Mesendoderm (in vitro differentiated cells): ENCODE results near the gene RHOF.
A peak's percentile ranks its signal among the peaks of the same experiment; 100 is the strongest.

Experiments
- DNase-seq: peaks from one replicate; pipeline ENCODE4 v3.0.0; 2013
- H2AK5ac ChIP-seq: 2 replicates; pipeline ENCODE4 v1.6.1; 2013; ENCODE audit warnings: low read length, inconsistent platforms
- H2BK120ac ChIP-seq: 2 replicates; pipeline ENCODE4 v1.6.1; 2013; ENCODE audit warnings: low read depth, mild to moderate bottlenecking, low read length, moderate library complexity, mixed read lengths
- H2BK15ac ChIP-seq: replicated peaks from 2 replicates; pipeline ENCODE4 v1.6.1; 2013; ENCODE audit warnings: low read depth, mild to moderate bottlenecking, moderate library complexity
- H2BK5ac ChIP-seq: 2 replicates; pipeline ENCODE4 v1.6.1; 2013; ENCODE audit warnings: low read length, inconsistent platforms
- H3K18ac ChIP-seq: 2 replicates; pipeline ENCODE4 v1.6.1; 2013; ENCODE audit warnings: mild to moderate bottlenecking, low read length, mixed read lengths
- H3K23ac ChIP-seq: one replicate; pipeline ENCODE4 v1.6.1; 2013; ENCODE audit warnings: low read length
- H3K27ac ChIP-seq: 2 replicates; pipeline ENCODE4 v1.5.1; 2013; ENCODE audit warnings: low read depth, mild to moderate bottlenecking, inconsistent platforms, low read length, moderate library complexity
- H3K27me3 ChIP-seq: 2 replicates; pipeline ENCODE4 v1.6.1; 2013; ENCODE audit warnings: low read length, control low read depth, mild to moderate bottlenecking, inconsistent platforms; ENCODE audit not compliant: insufficient read depth, poor library complexity
- H3K36me3 ChIP-seq: 2 replicates; pipeline ENCODE4 v1.6.1; 2013; ENCODE audit warnings: low read length, inconsistent platforms; ENCODE audit not compliant: control insufficient read depth, insufficient read depth
- H3K4ac ChIP-seq: one replicate; pipeline ENCODE4 v1.6.1; 2013; ENCODE audit warnings: low read depth, mild to moderate bottlenecking, low read length, moderate library complexity
- H3K4me1 ChIP-seq: 2 replicates; pipeline ENCODE4 v1.6.1; 2013; ENCODE audit warnings: low read depth, low read length, inconsistent platforms; ENCODE audit not compliant: control insufficient read depth
- H3K4me2 ChIP-seq: 2 replicates; pipeline ENCODE4 v1.6.1; 2013; ENCODE audit warnings: low read length
- H3K4me3 ChIP-seq: 2 replicates; pipeline ENCODE4 v1.5.1; 2013; ENCODE audit warnings: mild to moderate bottlenecking, low read length
- H3K56ac ChIP-seq: one replicate; pipeline ENCODE4 v1.6.1; 2013; ENCODE audit warnings: low read length
- H3K79me1 ChIP-seq: 2 replicates; pipeline ENCODE4 v1.6.1; 2013; ENCODE audit warnings: low read length, inconsistent platforms
- H3K79me2 ChIP-seq: 2 replicates; pipeline ENCODE4 v1.6.1; 2013; ENCODE audit warnings: mild to moderate bottlenecking, low read length; ENCODE audit not compliant: control insufficient read depth, insufficient read depth
- H3K9ac ChIP-seq: 2 replicates; pipeline ENCODE4 v1.6.1; 2013; ENCODE audit warnings: low read length, inconsistent platforms
- H4K5ac ChIP-seq: one replicate; pipeline ENCODE4 v1.6.1; 2013; ENCODE audit warnings: low read length
- H4K8ac ChIP-seq: one replicate; pipeline ENCODE4 v1.6.1; 2013; ENCODE audit warnings: low read depth, mild to moderate bottlenecking, control low read depth, low read length, moderate library complexity
- WGBS: extraction: QIAGEN DNeasy Blood & Tissue Kit; methylation state at CpG from one replicate; pipeline ENCODE4 v1.1.7; 2013; ENCODE audit warnings: low lambda C conversion rate, missing lambda C conversion rate; ENCODE audit not compliant: insufficient coverage; ENCODE audit errors: extremely low coverage; 5-methylcytosine and 5-hydroxymethylcytosine counted together

RHOF gene

DNA sequence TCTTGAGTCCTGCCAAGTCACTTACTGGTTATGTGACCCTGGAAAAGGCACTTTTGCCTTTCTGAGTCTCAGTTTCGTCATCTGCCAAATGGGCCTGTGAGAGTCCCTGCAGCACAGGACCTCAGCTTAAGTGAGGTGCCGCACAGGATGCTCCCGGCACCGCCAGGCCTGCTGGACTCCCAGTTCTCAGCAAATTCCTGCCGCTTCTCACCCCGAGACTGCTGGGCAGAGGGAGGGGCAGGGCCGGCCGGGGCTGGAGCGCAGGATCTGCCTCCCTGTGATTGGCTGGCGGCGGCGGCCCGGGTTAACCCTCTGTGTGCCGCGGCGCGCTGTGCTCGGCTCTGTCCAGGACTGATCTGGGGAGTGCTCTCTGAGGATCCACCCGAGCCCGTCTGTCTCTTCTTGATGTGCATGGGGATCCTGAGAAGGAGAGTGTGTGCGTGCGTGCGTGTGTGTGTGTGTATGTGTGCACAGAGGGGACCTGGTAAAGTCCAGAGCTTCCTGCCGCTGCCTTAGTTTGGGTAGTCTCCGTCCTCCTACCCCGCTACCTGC is 18.9 kb upstream of the RHOF start:
- peak overlapping the region; percentile 85 for H3K9ac ChIP-seq
- no peak overlapping the region for H2BK5ac ChIP-seq
- WGBS, result no CpG with 5 or more reads among the region's 26 CpGs
- H4K8ac ChIP-seq, result no peak overlapping the region
- H3K27ac ChIP-seq, result peak overlapping the region; percentile 51
- no peak overlapping the region for H3K18ac ChIP-seq
- peak overlapping the region; percentile 91 for H3K56ac ChIP-seq
- no peaks in the 10 kb centered on the region for H3K27me3 ChIP-seq
- H2BK120ac ChIP-seq, result no peak overlapping the region
- H3K4me3 ChIP-seq, result peak overlapping the region; percentile 79
- H3K23ac ChIP-seq, result no peak overlapping the region
- H3K79me1 ChIP-seq, result peaks cover 32% of the 10 kb centered on the region
- no peak overlapping the region for H2AK5ac ChIP-seq
- H3K4me1 ChIP-seq, result peaks cover 7% of the 10 kb centered on the region
- peak overlapping the region; percentile 97 for H3K4me2 ChIP-seq
- H3K79me2 ChIP-seq, result peaks cover 52% of the 10 kb centered on the region
- H3K36me3 ChIP-seq, result peaks cover 8% of the 10 kb centered on the region
- H3K4ac ChIP-seq, result no peak overlapping the region
- H2BK15ac ChIP-seq, result no peak overlapping the region
- H4K5ac ChIP-seq, result no peak overlapping the region
- peak; percentile 88 for DNase-seq

DNA sequence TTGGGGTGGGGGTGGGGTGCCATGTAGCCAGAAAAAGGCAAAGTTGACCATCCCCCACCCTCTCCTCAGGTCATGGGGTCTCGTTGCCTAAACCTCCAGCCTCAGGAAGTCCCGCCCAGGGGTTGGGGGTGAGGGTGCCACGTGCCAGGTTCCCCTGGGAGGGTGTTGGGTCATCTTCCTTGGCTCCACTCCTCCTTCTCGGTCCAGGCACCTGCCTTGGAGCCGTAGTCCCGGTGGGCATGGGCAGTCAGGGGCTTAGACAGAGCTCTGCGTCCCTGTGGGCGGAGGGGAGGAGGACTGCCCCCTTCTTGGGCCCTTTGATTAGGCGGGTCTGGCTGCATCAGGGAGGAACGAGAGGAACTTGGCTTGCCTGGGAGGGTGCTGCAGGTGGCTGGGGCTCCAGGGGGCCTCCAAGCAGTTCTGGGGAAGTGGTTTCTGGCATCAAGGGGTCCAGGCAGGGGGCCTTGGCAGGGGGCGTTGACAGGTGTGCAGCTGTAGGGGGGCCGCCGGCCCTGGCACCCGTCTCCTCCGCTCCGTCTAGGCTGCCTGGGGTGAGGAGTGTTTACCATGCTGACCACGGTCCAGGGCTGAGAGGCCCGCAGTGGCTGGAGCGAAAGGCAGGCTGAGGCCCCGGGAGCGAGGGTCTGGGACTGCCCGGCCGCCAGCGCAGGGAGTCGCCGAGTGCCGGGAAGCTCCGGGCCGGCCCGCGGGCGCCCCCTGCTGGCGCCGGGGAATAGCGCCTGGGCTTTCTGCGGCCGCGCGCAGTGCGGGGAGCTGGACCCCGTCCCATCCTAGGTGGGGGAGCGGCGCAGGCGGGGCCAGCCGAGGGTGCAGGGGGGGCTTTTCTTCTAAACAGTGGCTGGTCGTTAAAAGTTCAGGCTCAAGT is 18.2 kb upstream of the RHOF start:
- no peak overlapping the region for H2AK5ac ChIP-seq
- no peaks in the 10 kb centered on the region for H3K27me3 ChIP-seq
- no peak overlapping the region for H4K5ac ChIP-seq
- H3K9ac ChIP-seq, result peak overlapping the region; percentile 85
- H3K56ac ChIP-seq, result peak overlapping the region; percentile 91
- H2BK15ac ChIP-seq, result no peak overlapping the region
- no peak overlapping the region for H2BK5ac ChIP-seq
- H3K18ac ChIP-seq, result no peak overlapping the region
- H3K79me1 ChIP-seq, result peaks cover 34% of the 10 kb centered on the region
- no peak overlapping the region for H4K8ac ChIP-seq
- DNase-seq, result peak; percentile 74
- peaks cover 7% of the 10 kb centered on the region for H3K4me1 ChIP-seq
- no CpG with 5 or more reads among the region's 46 CpGs for WGBS
- peak overlapping the region; percentile 79 for H3K4me3 ChIP-seq
- H3K27ac ChIP-seq, result peak overlapping the region; percentile 65
- H3K79me2 ChIP-seq, result peaks cover 58% of the 10 kb centered on the region
- H3K4ac ChIP-seq, result no peak overlapping the region
- peaks cover 5% of the 10 kb centered on the region for H3K36me3 ChIP-seq
- H3K23ac ChIP-seq, result no peak overlapping the region
- H2BK120ac ChIP-seq, result no peak overlapping the region
- peak overlapping the region; percentile 97 for H3K4me2 ChIP-seq

DNA sequence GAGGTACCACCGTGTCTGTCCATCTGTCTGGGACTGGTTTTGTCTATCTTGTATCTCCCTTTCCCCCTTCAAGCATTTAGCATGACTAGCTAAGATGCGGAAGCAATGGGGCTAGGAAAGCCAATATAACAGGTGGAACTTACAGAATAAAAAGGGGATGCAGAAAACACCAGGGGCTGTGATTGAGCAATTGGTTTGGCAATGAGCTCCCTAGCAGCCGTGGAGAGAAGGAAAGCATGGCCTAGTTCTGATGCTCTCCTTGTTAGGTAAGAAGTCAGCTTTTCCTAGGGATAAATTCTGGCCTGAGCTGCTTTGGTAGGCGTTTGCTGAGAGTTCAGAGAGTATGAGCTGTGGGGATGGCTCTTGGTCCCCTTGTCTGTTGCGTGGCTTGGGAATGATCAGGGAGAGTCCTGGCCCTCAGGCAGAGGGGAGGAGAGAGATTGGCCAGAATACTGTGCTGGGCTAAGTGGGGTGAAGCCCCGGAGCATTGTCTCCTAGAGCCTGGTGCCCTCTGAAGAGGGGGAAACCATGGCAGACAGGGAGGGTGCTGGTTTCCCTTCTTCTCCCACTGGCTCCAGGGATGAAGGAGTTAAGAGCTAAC is 17.4 kb upstream of the RHOF start:
- Histone ChIP-seq H3K23ac (no peak overlapping the region), H3K4me1 (peaks cover 7% of the 10 kb centered on the region), H3K36me3 (peaks cover 2% of the 10 kb centered on the region), H3K4me2 (peak overlapping the region; percentile 70), H3K4ac (no peak overlapping the region), H3K9ac (peak overlapping the region; percentile 75), H3K79me1 (peaks cover 34% of the 10 kb centered on the region), H4K5ac (no peak overlapping the region), H3K56ac (peak overlapping the region; percentile 83), H4K8ac (no peak overlapping the region), H2BK5ac (peak overlapping the region; percentile 72), H2AK5ac (peak overlapping the region; percentile 51), H3K18ac (no peak overlapping the region), H2BK15ac (no peak overlapping the region), H3K27me3 (no peaks in the 10 kb centered on the region), H3K27ac (no peak overlapping the region), H3K79me2 (peaks cover 65% of the 10 kb centered on the region), H3K4me3 (no peak overlapping the region), H2BK120ac (no peak overlapping the region)
- DNase-seq, result no peak
- no CpG with 5 or more reads among the region's 6 CpGs for WGBS

DNA sequence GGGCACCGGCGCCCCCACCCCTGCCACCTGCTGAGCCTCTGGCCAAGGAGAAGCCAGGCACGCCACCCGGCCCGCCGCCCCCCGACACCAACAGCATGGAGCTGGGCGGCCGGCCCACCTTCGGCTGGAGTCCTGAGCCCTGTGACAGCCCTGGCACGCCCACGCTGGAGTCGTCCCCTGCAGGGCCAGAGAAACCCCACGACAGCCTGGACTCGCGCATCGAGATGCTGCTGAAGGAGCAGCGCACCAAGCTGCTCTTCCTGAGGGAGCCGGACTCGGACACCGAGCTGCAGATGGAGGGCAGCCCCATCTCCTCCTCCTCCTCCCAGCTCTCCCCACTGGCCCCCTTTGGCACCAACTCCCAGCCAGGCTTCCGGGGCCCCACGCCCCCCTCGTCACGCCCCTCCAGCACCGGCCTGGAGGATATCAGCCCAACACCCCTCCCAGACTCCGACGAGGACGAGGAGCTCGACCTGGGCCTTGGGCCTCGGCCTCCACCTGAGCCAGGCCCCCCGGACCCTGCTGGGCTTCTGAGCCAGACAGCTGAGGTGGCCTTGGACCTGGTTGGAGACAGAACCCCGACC is 16.8 kb upstream of the RHOF start:
- H4K5ac ChIP-seq, result no peak overlapping the region
- no peak overlapping the region for H2BK15ac ChIP-seq
- peaks cover 7% of the 10 kb centered on the region for H3K4me1 ChIP-seq
- no peak overlapping the region for H4K8ac ChIP-seq
- H3K27me3 ChIP-seq, result no peaks in the 10 kb centered on the region
- H3K4me2 ChIP-seq, result no peak overlapping the region
- no peak overlapping the region for H3K18ac ChIP-seq
- peaks cover 69% of the 10 kb centered on the region for H3K79me2 ChIP-seq
- H3K56ac ChIP-seq, result peak overlapping the region; percentile 19
- DNase-seq, result no peak
- no peak overlapping the region for H3K4ac ChIP-seq
- H2BK5ac ChIP-seq, result no peak overlapping the region
- no peak overlapping the region for H3K4me3 ChIP-seq
- peaks cover 34% of the 10 kb centered on the region for H3K79me1 ChIP-seq
- no peak overlapping the region for H2AK5ac ChIP-seq
- H3K36me3 ChIP-seq, result peaks cover 2% of the 10 kb centered on the region
- H3K23ac ChIP-seq, result no peak overlapping the region
- H2BK120ac ChIP-seq, result no peak overlapping the region
- H3K27ac ChIP-seq, result no peak overlapping the region
- WGBS, result no CpG with 5 or more reads among the region's 33 CpGs
- peak overlapping the region; percentile 17 for H3K9ac ChIP-seq

DNA sequence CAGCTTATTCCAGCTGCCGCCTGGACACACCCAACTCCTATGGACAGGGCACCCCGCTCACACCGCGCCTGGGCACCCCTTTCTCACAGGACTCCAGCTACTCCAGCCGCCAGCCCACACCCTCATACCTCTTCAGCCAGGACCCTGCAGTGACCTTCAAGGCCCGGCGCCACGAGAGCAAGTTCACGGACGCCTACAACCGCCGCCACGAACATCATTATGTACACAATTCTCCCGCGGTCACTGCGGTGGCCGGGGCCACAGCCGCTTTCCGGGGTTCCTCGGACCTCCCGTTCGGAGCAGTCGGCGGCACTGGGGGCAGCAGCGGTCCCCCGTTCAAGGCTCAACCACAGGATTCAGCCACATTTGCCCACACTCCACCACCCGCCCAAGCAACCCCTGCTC is 16.2 kb upstream of the RHOF start:
- Histone ChIP-seq H2BK15ac (no peak overlapping the region), H3K4me1 (peaks cover 7% of the 10 kb centered on the region)

More for the DNA sequence above, 16.2 kb upstream of the RHOF start:
- no CpG with 5 or more reads among the region's 27 CpGs for WGBS
- Histone ChIP-seq H3K4me2 (no peak overlapping the region), H3K79me2 (peaks cover 74% of the 10 kb centered on the region), H3K18ac (no peak overlapping the region), H3K4ac (no peak overlapping the region), H3K27me3 (no peaks in the 10 kb centered on the region), H4K8ac (no peak overlapping the region), H2BK120ac (no peak overlapping the region), H3K9ac (no peak overlapping the region), H3K4me3 (no peak overlapping the region), H3K56ac (no peak overlapping the region), H2AK5ac (no peak overlapping the region), H4K5ac (no peak overlapping the region), H3K36me3 (peaks cover 2% of the 10 kb centered on the region), H3K23ac (no peak overlapping the region), H3K79me1 (peaks cover 34% of the 10 kb centered on the region), H2BK5ac (no peak overlapping the region), H3K27ac (no peak overlapping the region)
- DNase-seq, result no peak
